HEK293 (cell line): ENCODE measurements around the gene SLC18A2.

Source experiments
- AEBP2 ChIP-seq: fragments of 450-650 bp; formaldehyde crosslinking; IDR thresholded peaks from 2 replicates; pipeline ENCODE4 v1.5.1; 2016; ENCODE audit warnings: missing biosample characterization, missing genetic modification characterization, borderline replicate concordance
- ELK4 ChIP-seq: IDR thresholded peaks from 2 replicates; pipeline ENCODE4 v1.6.1; 2011; ENCODE audit warnings: mild to moderate bottlenecking, low read depth, low read length, borderline replicate concordance
- GLI4 ChIP-seq: fragments of 450-650 bp; formaldehyde crosslinking; IDR thresholded peaks from 2 replicates; pipeline ENCODE4 v1.5.1; 2016; ENCODE audit warnings: missing biosample characterization, missing genetic modification characterization
- HOXC10 ChIP-seq: sonication (generic); formaldehyde crosslinking; IDR thresholded peaks from 2 replicates; pipeline ENCODE4 v1.8.1; 2023; ENCODE audit warnings: mild to moderate bottlenecking, missing genetic modification reagents
- HOXD13 ChIP-seq: sonication (generic); formaldehyde crosslinking; IDR thresholded peaks from 2 replicates; pipeline ENCODE4 v1.8.0; 2022; ENCODE audit warnings: missing genetic modification reagents, borderline replicate concordance
- KLF1 ChIP-seq: fragments of 450-650 bp; formaldehyde crosslinking; IDR thresholded peaks from 2 replicates; pipeline ENCODE4 v1.5.1; 2016; ENCODE audit warnings: missing biosample characterization, missing genetic modification characterization
- KLF16 ChIP-seq: fragments of 450-650 bp; formaldehyde crosslinking; IDR thresholded peaks from 2 replicates; pipeline ENCODE4 v1.5.1; 2017; ENCODE audit warnings: missing biosample characterization, missing genetic modification characterization
- MYNN ChIP-seq: fragments of 450-650 bp; formaldehyde crosslinking; IDR thresholded peaks from 2 replicates; pipeline ENCODE4 v1.5.1; 2016; ENCODE audit warnings: missing biosample characterization, missing genetic modification characterization, borderline replicate concordance
- PRDM10 ChIP-seq: fragments of 450-650 bp; formaldehyde crosslinking; IDR thresholded peaks from 2 replicates; pipeline ENCODE4 v1.5.1; 2016; ENCODE audit warnings: missing biosample characterization, missing genetic modification characterization
- REST ChIP-seq: fragments of 450-650 bp; formaldehyde crosslinking; IDR thresholded peaks from 2 replicates; pipeline ENCODE4 v1.5.1; 2016; ENCODE audit warnings: missing biosample characterization, missing genetic modification characterization
- SCRT2 ChIP-seq: fragments of 450-650 bp; formaldehyde crosslinking; IDR thresholded peaks from 2 replicates; pipeline ENCODE4 v1.5.1; 2016; ENCODE audit warnings: missing biosample characterization, missing genetic modification characterization
- TSHZ1 ChIP-seq: fragments of 450-650 bp; formaldehyde crosslinking; IDR thresholded peaks from 2 replicates; pipeline ENCODE4 v1.5.1; 2016; ENCODE audit warnings: missing biosample characterization, missing genetic modification characterization, borderline replicate concordance
- WT1 ChIP-seq: fragments of 450-650 bp; formaldehyde crosslinking; IDR thresholded peaks from 2 replicates; pipeline ENCODE4 v1.5.1; 2016; ENCODE audit warnings: missing biosample characterization, missing genetic modification characterization
- YY1 ChIP-seq: fragments of 450-650 bp; formaldehyde crosslinking; IDR thresholded peaks from 2 replicates; pipeline ENCODE4 v1.5.1; 2018; ENCODE audit warnings: missing biosample characterization, missing genetic modification characterization
- ZBTB6 ChIP-seq: fragments of 450-650 bp; formaldehyde crosslinking; IDR thresholded peaks from 2 replicates; pipeline ENCODE4 v1.5.1; 2017; ENCODE audit warnings: missing biosample characterization, missing genetic modification characterization
- ZFHX2 ChIP-seq: fragments of 450-650 bp; formaldehyde crosslinking; conservative IDR thresholded peaks from 2 replicates; pipeline ENCODE4 v1.5.1; 2016; ENCODE audit warnings: missing biosample characterization, missing genetic modification characterization
- ZFP37 ChIP-seq: fragments of 450-650 bp; formaldehyde crosslinking; IDR thresholded peaks from 2 replicates; pipeline ENCODE4 v1.5.1; 2016; ENCODE audit warnings: missing biosample characterization, missing genetic modification characterization
- ZNF112 ChIP-seq: fragments of 450-650 bp; formaldehyde crosslinking; IDR thresholded peaks from 2 replicates; pipeline ENCODE4 v1.5.0; 2017; ENCODE audit warnings: missing biosample characterization, missing genetic modification characterization
- ZNF157 ChIP-seq: fragments of 450-650 bp; formaldehyde crosslinking; IDR thresholded peaks from 2 replicates; pipeline ENCODE4 v1.5.1; 2016; ENCODE audit warnings: missing biosample characterization, missing genetic modification characterization
- ZNF174 ChIP-seq: fragments of 450-650 bp; formaldehyde crosslinking; IDR thresholded peaks from 2 replicates; pipeline ENCODE4 v1.5.0; 2017; ENCODE audit warnings: missing biosample characterization, mild to moderate bottlenecking, missing genetic modification characterization
- ZNF202 ChIP-seq: fragments of 450-650 bp; formaldehyde crosslinking; IDR thresholded peaks from 2 replicates; pipeline ENCODE4 v1.5.1; 2016; ENCODE audit warnings: missing biosample characterization, missing genetic modification characterization, borderline replicate concordance
- ZNF341 ChIP-seq: fragments of 450-650 bp; formaldehyde crosslinking; IDR thresholded peaks from 2 replicates; pipeline ENCODE4; 2016; ENCODE audit warnings: low read depth, missing biosample characterization, missing genetic modification characterization
- ZNF585B ChIP-seq: fragments of 450-650 bp; formaldehyde crosslinking; IDR thresholded peaks from 2 replicates; pipeline ENCODE4 v1.5.1; 2016; ENCODE audit warnings: missing biosample characterization, missing genetic modification characterization
- ZNF660 ChIP-seq: fragments of 450-650 bp; IDR thresholded peaks from 2 replicates; pipeline ENCODE4 v1.5.1; 2018; ENCODE audit warnings: missing biosample characterization, mild to moderate bottlenecking, missing genetic modification characterization

The SLC18A2 gene

GRCh38 chr10:117221156-117221711 is 19.7 kb upstream of the SLC18A2 start (continued):
- TF ChIP-seq REST (tag by site-specific recombination) = no peak
- no peak for TF ChIP-seq ZNF202 (tag by site-specific recombination)
- TF ChIP-seq ZNF157 (tag by site-specific recombination) = no peak
- no peak for TF ChIP-seq ZNF585B
- no peak for TF ChIP-seq ZNF174 (tag by site-specific recombination)
- TF ChIP-seq HOXC10 (CRISPR knock-in tag) = no peak
- no peak for TF ChIP-seq PRDM10 (tag by site-specific recombination)
- TF ChIP-seq ZFP37 (tag by site-specific recombination) = 0 out of 2 replicates have a peak, but pooled peaks have one; percentile 52
- TF ChIP-seq SCRT2 (tag by site-specific recombination) = no peak
- TF ChIP-seq ZFHX2 = no peak
- no peak for TF ChIP-seq ZBTB6 (tag by site-specific recombination)
- peak; percentile 18; the same call in 1 of the 2 replicates for TF ChIP-seq TSHZ1 (tag by site-specific recombination)
- TF ChIP-seq YY1 = no peak
- TF ChIP-seq KLF16 (tag by site-specific recombination) = no peak
- TF ChIP-seq WT1 (tag by site-specific recombination) = peak; percentile 84
- TF ChIP-seq ZNF341 = no peak
- no peak for TF ChIP-seq ZNF112 (tag by site-specific recombination)
- TF ChIP-seq ELK4 = no peak
- no peak for TF ChIP-seq AEBP2
- TF ChIP-seq KLF1 (tag by site-specific recombination) = 0 out of 2 replicates have a peak, but pooled peaks have one; percentile 35
- no peak for TF ChIP-seq GLI4
- TF ChIP-seq HOXD13 = no peak
- 0 out of 2 replicates have a peak, but pooled peaks have one; percentile 33 for TF ChIP-seq MYNN (tag by site-specific recombination)
- peak; percentile 48; the same call in 1 of the 2 replicates for TF ChIP-seq ZNF660 (tag by site-specific recombination)
